CD4-positive, alpha-beta memory T cell (primary cell): ENCODE measurements around the gene GABBR1. TPM values are rescaled to one million over a fixed set of nuclear protein-coding genes. Genes with fewer than 3 reads are reported as not detected.

Source experiments
- CTCF ChIA-PET: fragments of 350-600 bp; sonication (Branson Sonifier 250); formaldehyde crosslinking; loops from one replicate; lab custom pipeline; 2021; ENCODE audit warnings: inconsistent platforms; ENCODE audit not compliant: partially characterized antibody; lab: Charles Lee
- POLR2A ChIA-PET: fragments of 350-600 bp; sonication (Branson Sonifier 250); formaldehyde crosslinking; loops from one replicate; lab custom pipeline; 2021; ENCODE audit not compliant: partially characterized antibody; lab: Charles Lee
- DNase-seq, 5 donors: peaks; one replicate each; pipeline versions ENCODE4 v3.0.0 to v3.0.0-alpha.2; 2020 to 2022; ENCODE audit warnings: mixed read lengths in 1 of 5
- H3K27ac ChIP-seq: one replicate; pipeline ENCODE4 v1.7.0; 2013; ENCODE audit warnings: low read depth, low read length
- H3K27me3 ChIP-seq: 2 replicates; pipeline ENCODE4 v1.7.0; 2013; ENCODE audit warnings: mild to moderate bottlenecking, low read length, moderate library complexity; ENCODE audit not compliant: insufficient read depth
- H3K36me3 ChIP-seq: 2 replicates; pipeline ENCODE4 v1.7.0; 2013; ENCODE audit warnings: mild to moderate bottlenecking, low read length, moderate library complexity; ENCODE audit not compliant: insufficient read depth
- H3K4me1 ChIP-seq: 2 replicates; pipeline ENCODE4 v1.7.0; 2013; ENCODE audit warnings: mild to moderate bottlenecking, low read length, moderate library complexity; ENCODE audit not compliant: insufficient read depth
- H3K4me3 ChIP-seq, 2 donors: one replicate each; pipeline ENCODE4 v1.7.0; 2013; ENCODE audit warnings: low read length in 2 of 2, mild to moderate bottlenecking in 1 of 2
- H3K9me3 ChIP-seq, 2 donors: one replicate each; pipeline ENCODE4 v1.7.0; 2013; ENCODE audit warnings: low read length in 2 of 2, control low read depth in 1 of 2; ENCODE audit not compliant: control insufficient read depth in 1 of 2
- H3K27ac Mint-ChIP-seq, 7 donors: one replicate each; pipeline ENCODE4 v1.8.0; 2020 to 2021; ENCODE audit warnings: mixed read lengths in 7 of 7, mild to moderate bottlenecking in 6 of 7, inconsistent platforms in 3 of 7, moderate library complexity in 3 of 7
- H3K27me3 Mint-ChIP-seq, 2 donors: one replicate each; pipeline ENCODE4 v1.8.0; 2020 to 2021; ENCODE audit warnings: mixed read lengths in 2 of 2
- H3K36me3 Mint-ChIP-seq, 2 donors: one replicate each; pipeline ENCODE4 v1.8.0; 2020 to 2021; ENCODE audit warnings: mixed read lengths in 2 of 2, inconsistent platforms in 1 of 2, mild to moderate bottlenecking in 1 of 2
- H3K4me1 Mint-ChIP-seq, 4 donors: one replicate each; pipeline ENCODE4 v1.8.0; 2020 to 2021; ENCODE audit warnings: mixed read lengths in 4 of 4, mild to moderate bottlenecking in 1 of 4
- H3K4me3 Mint-ChIP-seq, 8 donors: one replicate each; pipeline ENCODE4 v1.8.0; 2020 to 2021; ENCODE audit warnings: mixed read lengths in 8 of 8, mild to moderate bottlenecking in 7 of 8, moderate library complexity in 6 of 8, inconsistent platforms in 3 of 8
- H3K9me3 Mint-ChIP-seq, 8 donors: one replicate each; pipeline ENCODE4 v1.8.0; 2020 to 2021; ENCODE audit warnings: mixed read lengths in 8 of 8, mild to moderate bottlenecking in 5 of 8, inconsistent platforms in 3 of 8, moderate library complexity in 1 of 8
- intact Hi-C: fragments of 100-400 bp; cut with micrococcal nuclease; formaldehyde crosslinking; loops from one replicate; pipeline ENCODE4 v1.15.1; 2023
- polyA plus RNA-seq, 2 donors: library from polyadenylated mRNA; unstranded; fragments of 300-500 nt; fragmentation: Illumina TruSeq; gene quantifications; one replicate each; pipeline ENCODE4 v1.2.3, GENCODE V29; 2021
- total RNA-seq, 2 experiments: library from RNA; stranded (reverse); gene quantifications; one replicate each; pipeline ENCODE4 v1.2.3, GENCODE V29; 2021

Gene GABBR1
- total and polyA plus RNA-seq, 4 experiments from 2014 or later, result 1.8 to 58.9 (median 30.2) TPM

- H3K27me3 ChIP-seq, result peaks cover 4% of the 10 kb centered on the region
- Mint-ChIP-seq H3K9me3 (no peaks in the 10 kb centered on the region), H3K27me3 (peaks cover 24 to 39% of the 10 kb centered on the region in 2 donors), H3K4me3 (no peak overlapping the region), H3K27ac (no peak overlapping the region), H3K36me3 (no peaks in the 10 kb centered on the region), H3K4me1 (no peaks in the 10 kb centered on the region)
- no peak for DNase-seq
- H3K36me3 ChIP-seq, result no peaks in the 10 kb centered on the region
- H3K4me3 ChIP-seq, result no peak overlapping the region
- ChIA-PET CTCF (no interaction called here), POLR2A (no interaction called here)
- intact Hi-C loops, result no loop called here
- no peaks in the 10 kb centered on the region for H3K4me1 ChIP-seq
- H3K9me3 ChIP-seq, result no peaks in the 10 kb centered on the region
- H3K27ac ChIP-seq, result no peak overlapping the region
These were observed 56.9 kb downstream of the GABBR1 start for GRCh38 chr6:29576056-29576455.

- Histone ChIP-seq H3K36me3 (no peaks in the 10 kb centered on the region), H3K27ac (no peak overlapping the region), H3K9me3 (no peaks in the 10 kb centered on the region), H3K27me3 (peaks cover 8% of the 10 kb centered on the region), H3K4me1 (no peaks in the 10 kb centered on the region), H3K4me3 (no peak overlapping the region)
- Mint-ChIP-seq H3K4me3 (no peak overlapping the region), H3K27me3 (peaks cover 34 to 45% of the 10 kb centered on the region in 2 donors), H3K36me3 (no peaks in the 10 kb centered on the region), H3K9me3 (no peaks in the 10 kb centered on the region), H3K4me1 (peaks cover 0 to 6% (median 2%) of the 10 kb centered on the region in 4 donors), H3K27ac (no peak overlapping the region)
- DNase-seq, result no peak
- intact Hi-C loops, result no loop called here
- CTCF ChIA-PET, result no interaction called here
- POLR2A ChIA-PET, result no interaction called here
These were observed 65.0 kb downstream of the GABBR1 start for GRCh38 chr6:29567991-29568390.

GRCh38 chr6:29567541-29567940, 65.4 kb downstream of the GABBR1 start:
- no peaks in the 10 kb centered on the region for H3K4me1 ChIP-seq
- no peaks in the 10 kb centered on the region for H3K9me3 Mint-ChIP-seq
- no peak overlapping the region for H3K27ac Mint-ChIP-seq
- H3K4me3 Mint-ChIP-seq, result no peak overlapping the region
- ChIA-PET CTCF (no interaction called here), POLR2A (no interaction called here)
- peaks cover 8% of the 10 kb centered on the region for H3K27me3 ChIP-seq
- no peaks in the 10 kb centered on the region for H3K36me3 Mint-ChIP-seq
- no peak overlapping the region for H3K4me3 ChIP-seq
- no peaks in the 10 kb centered on the region for H3K9me3 ChIP-seq
- peaks cover 38 to 46% of the 10 kb centered on the region in 2 donors for H3K27me3 Mint-ChIP-seq
- intact Hi-C loops, result no loop called here
- H3K36me3 ChIP-seq, result no peaks in the 10 kb centered on the region
- no peak for DNase-seq
- no peak overlapping the region for H3K27ac ChIP-seq
- H3K4me1 Mint-ChIP-seq, result peaks cover 0 to 6% (median 2%) of the 10 kb centered on the region in 4 donors

GRCh38 chr6:29566856-29567255, 66.1 kb downstream of the GABBR1 start:
- Histone ChIP-seq H3K9me3 (no peaks in the 10 kb centered on the region), H3K36me3 (no peaks in the 10 kb centered on the region), H3K4me1 (no peaks in the 10 kb centered on the region), H3K27ac (no peak overlapping the region), H3K4me3 (no peak overlapping the region), H3K27me3 (peaks cover 4% of the 10 kb centered on the region)
- Mint-ChIP-seq H3K4me1 (peaks cover 0 to 6% (median 2%) of the 10 kb centered on the region in 4 donors), H3K9me3 (no peaks in the 10 kb centered on the region), H3K27me3 (peaks cover 36 to 45% of the 10 kb centered on the region in 2 donors), H3K36me3 (no peaks in the 10 kb centered on the region), H3K4me3 (no peak overlapping the region), H3K27ac (no peak overlapping the region)
- ChIA-PET CTCF (no interaction called here), POLR2A (no interaction called here)
- no peak for DNase-seq
- intact Hi-C loops, result no loop called here

GRCh38 chr6:29564875-29565274, 68.1 kb downstream of the GABBR1 start:
- H3K4me1 ChIP-seq, result no peaks in the 10 kb centered on the region
- intact Hi-C loops, result no loop called here
- H3K27me3 Mint-ChIP-seq, result peaks cover 36 to 50% of the 10 kb centered on the region in 2 donors

GRCh38 chr6:29563435-29563965, 69.5 kb downstream of the GABBR1 start:
- H3K27me3 Mint-ChIP-seq, result peaks cover 45 to 60% of the 10 kb centered on the region in 2 donors

More at GRCh38 chr6:29564875-29565274, 68.1 kb downstream of the GABBR1 start:
- no peak overlapping the region for H3K4me3 Mint-ChIP-seq
- H3K27ac Mint-ChIP-seq, result no peak overlapping the region
- H3K9me3 Mint-ChIP-seq, result no peaks in the 10 kb centered on the region
- H3K9me3 ChIP-seq, result no peaks in the 10 kb centered on the region
- ChIA-PET CTCF (no interaction called here), POLR2A (no interaction called here)
- no peak overlapping the region for H3K4me3 ChIP-seq
- H3K36me3 Mint-ChIP-seq, result no peaks in the 10 kb centered on the region
- no peak for DNase-seq
- H3K27ac ChIP-seq, result no peak overlapping the region
- H3K36me3 ChIP-seq, result no peaks in the 10 kb centered on the region
- peaks cover 5% of the 10 kb centered on the region for H3K27me3 ChIP-seq
- peaks cover 0 to 6% (median 2%) of the 10 kb centered on the region in 4 donors for H3K4me1 Mint-ChIP-seq

GRCh38 chr6:29561606-29562181, 71.3 kb downstream of the GABBR1 start:
- intact Hi-C loops, result no loop called here
- Histone ChIP-seq H3K27me3 (peaks cover 7% of the 10 kb centered on the region), H3K9me3 (no peaks in the 10 kb centered on the region), H3K4me3 (no peak overlapping the region), H3K27ac (no peak overlapping the region), H3K36me3 (no peaks in the 10 kb centered on the region), H3K4me1 (no peaks in the 10 kb centered on the region)
- POLR2A ChIA-PET, result no interaction called here
- H3K9me3 Mint-ChIP-seq, result no peaks in the 10 kb centered on the region
- H3K36me3 Mint-ChIP-seq, result no peaks in the 10 kb centered on the region
- peaks cover 36 to 59% of the 10 kb centered on the region in 2 donors for H3K27me3 Mint-ChIP-seq
- no peak overlapping the region for H3K27ac Mint-ChIP-seq
- no peak overlapping the region for H3K4me3 Mint-ChIP-seq
- DNase-seq, result no peak
- peaks cover 0 to 6% (median 2%) of the 10 kb centered on the region in 4 donors for H3K4me1 Mint-ChIP-seq
- CTCF ChIA-PET, result no interaction called here

More at GRCh38 chr6:29563435-29563965, 69.5 kb downstream of the GABBR1 start:
- intact Hi-C loops, result no loop called here
- H3K4me3 Mint-ChIP-seq, result no peak overlapping the region
- ChIA-PET CTCF (no interaction called here), POLR2A (no interaction called here)
- Histone ChIP-seq H3K9me3 (no peaks in the 10 kb centered on the region), H3K27me3 (peaks cover 7% of the 10 kb centered on the region), H3K36me3 (no peaks in the 10 kb centered on the region), H3K4me1 (no peaks in the 10 kb centered on the region), H3K27ac (no peak overlapping the region), H3K4me3 (no peak overlapping the region)
- H3K9me3 Mint-ChIP-seq, result no peaks in the 10 kb centered on the region
- peak overlapping the region in 1 of 7 donors; percentile 19 for H3K27ac Mint-ChIP-seq
- DNase-seq, result no peak
- H3K4me1 Mint-ChIP-seq, result peaks cover 0 to 6% (median 2%) of the 10 kb centered on the region in 4 donors
- H3K36me3 Mint-ChIP-seq, result no peaks in the 10 kb centered on the region
